Measurements from ENCODE around the gene KCTD21.

GRCh38 chr11:78192911-78193351, 4.5 kb upstream of the KCTD21 start:
- no peak for TF ChIP-seq POLR2A (IDR thresholded peaks at IDR 0.05; ENCODE audit: low read depth, low read length)
- TF ChIP-seq TAF1 (IDR thresholded peaks at IDR 0.05; ENCODE audit: borderline replicate concordance, low read depth, low read length), result no peak
